Fibroblast of the aortic adventitia (primary cell): ENCODE results near the gene SLC9B1. TPM values are rescaled to one million over a fixed set of nuclear protein-coding genes. Genes with fewer than 3 reads are reported as not detected.
"Not testable (repeated sequence)": the region's sequence is repeated elsewhere in the genome, so short reads cannot be mapped to it uniquely, and the experiment has no call there.

Experiments
- DNase-seq: peaks from one replicate; pipeline ENCODE4 v3.0.0-alpha.2; 2010; ENCODE audit warnings: low read depth
- H3K4me3 ChIP-seq: 2 replicates; pipeline ENCODE4 v1.5.1; 2011; ENCODE audit warnings: low read depth, mild to moderate bottlenecking, control low read depth, low read length, moderate library complexity
- total RNA-seq: library from RNA; depleted of rRNA; stranded (reverse); fragments of >200 nt; gene quantifications from 2 replicates; pipeline ENCODE4 v1.2.3, GENCODE V29; 2012; ENCODE audit warnings: low replicate concordance
- TF ChIP-seq, protein P1 (sequence below): IDR thresholded peaks from 2 replicates; pipeline ENCODE4 v1.5.1; 2011; ENCODE audit warnings: mild to moderate bottlenecking, low read length, control low read depth, inconsistent platforms; ENCODE audit not compliant: insufficient read depth

The SLC9B1 gene
- total RNA-seq, 1 donor = 1.2 TPM

DNA sequence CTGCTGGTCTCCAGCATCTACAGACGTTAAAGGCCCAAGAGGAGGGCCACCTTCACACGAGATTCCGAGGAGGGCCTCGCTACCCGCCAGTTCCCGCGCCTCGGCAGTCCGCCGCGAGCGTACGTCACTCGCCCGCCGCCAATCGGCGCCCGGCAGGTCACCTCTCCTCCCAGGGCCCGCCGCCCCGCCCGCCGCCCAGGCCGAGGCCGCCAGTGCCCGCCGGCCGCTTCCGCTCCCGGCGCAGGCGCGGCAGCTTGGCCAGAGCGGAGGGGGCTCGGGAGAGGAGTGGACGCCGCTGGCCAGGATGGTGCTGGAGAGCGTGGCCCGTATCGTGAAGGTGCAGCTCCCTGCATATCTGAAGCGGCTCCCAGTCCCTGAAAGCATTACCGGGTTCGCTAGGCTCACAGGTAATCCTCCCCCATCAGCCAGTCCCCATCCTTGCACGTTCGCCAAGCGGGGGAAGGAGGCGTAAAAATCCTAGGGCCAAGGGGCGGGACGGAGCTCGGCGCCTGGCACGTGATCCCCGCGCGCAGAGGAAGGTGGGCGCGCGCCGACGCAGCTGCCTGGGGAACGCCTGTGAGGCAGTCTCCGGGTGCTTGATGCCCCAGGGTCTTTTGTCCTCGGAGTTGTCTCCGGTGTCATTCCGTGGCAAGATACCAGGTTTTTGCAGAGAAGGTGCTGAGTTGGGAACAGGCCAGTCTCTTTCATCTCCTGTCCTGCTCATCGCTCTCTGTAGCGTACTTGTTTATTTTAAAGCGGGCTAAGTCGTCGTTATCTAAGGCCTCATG is 150.5 kb downstream of the SLC9B1 start, which contains the start of gene CISD2:
TSS of gene CISD2 (plus strand) at position 212 of the 788 bp plus-strand sequence. CDS start at position 305, 93 bp downstream.
- TF ChIP-seq, protein P1, sequence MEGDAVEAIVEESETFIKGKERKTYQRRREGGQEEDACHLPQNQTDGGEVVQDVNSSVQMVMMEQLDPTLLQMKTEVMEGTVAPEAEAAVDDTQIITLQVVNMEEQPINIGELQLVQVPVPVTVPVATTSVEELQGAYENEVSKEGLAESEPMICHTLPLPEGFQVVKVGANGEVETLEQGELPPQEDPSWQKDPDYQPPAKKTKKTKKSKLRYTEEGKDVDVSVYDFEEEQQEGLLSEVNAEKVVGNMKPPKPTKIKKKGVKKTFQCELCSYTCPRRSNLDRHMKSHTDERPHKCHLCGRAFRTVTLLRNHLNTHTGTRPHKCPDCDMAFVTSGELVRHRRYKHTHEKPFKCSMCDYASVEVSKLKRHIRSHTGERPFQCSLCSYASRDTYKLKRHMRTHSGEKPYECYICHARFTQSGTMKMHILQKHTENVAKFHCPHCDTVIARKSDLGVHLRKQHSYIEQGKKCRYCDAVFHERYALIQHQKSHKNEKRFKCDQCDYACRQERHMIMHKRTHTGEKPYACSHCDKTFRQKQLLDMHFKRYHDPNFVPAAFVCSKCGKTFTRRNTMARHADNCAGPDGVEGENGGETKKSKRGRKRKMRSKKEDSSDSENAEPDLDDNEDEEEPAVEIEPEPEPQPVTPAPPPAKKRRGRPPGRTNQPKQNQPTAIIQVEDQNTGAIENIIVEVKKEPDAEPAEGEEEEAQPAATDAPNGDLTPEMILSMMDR = no peak
- peak; percentile 89 for DNase-seq
- peak within 1 kb of the TSS; percentile 92 for H3K4me3 ChIP-seq

DNA sequence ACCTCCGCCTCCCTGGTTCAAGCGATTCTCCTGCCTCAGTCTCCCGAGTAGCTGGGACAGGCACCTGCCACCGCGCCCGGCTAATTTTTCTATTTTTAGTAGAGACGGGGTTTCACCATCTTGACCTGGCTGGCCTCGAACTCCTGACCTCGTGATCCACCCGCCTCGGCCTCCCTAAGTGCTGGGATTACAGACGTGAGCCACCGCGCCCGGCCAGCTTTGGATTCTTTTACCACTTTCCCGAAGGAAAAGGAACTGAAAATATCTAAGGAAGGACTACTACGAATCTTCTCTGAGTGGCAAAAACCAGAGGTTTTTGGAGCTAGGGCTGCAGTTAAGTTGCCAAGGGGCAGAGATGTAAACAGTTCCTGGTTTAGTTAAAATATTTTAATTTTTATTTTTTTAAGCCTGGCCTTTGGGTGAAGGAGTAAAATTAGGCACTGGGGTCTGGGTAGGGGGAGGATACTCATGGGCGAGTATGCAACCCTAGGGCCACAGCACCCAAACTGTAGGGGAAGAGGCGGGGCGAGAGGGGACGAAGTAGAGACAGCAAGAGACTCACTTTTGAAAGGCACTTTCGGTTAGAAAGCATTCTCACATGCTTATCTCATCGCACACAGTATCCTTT is 151.2 kb downstream of the SLC9B1 start:
- TF ChIP-seq, protein P1 = no peak
- no peak for DNase-seq
- H3K4me3 ChIP-seq = peak overlapping the region; percentile 92

DNA sequence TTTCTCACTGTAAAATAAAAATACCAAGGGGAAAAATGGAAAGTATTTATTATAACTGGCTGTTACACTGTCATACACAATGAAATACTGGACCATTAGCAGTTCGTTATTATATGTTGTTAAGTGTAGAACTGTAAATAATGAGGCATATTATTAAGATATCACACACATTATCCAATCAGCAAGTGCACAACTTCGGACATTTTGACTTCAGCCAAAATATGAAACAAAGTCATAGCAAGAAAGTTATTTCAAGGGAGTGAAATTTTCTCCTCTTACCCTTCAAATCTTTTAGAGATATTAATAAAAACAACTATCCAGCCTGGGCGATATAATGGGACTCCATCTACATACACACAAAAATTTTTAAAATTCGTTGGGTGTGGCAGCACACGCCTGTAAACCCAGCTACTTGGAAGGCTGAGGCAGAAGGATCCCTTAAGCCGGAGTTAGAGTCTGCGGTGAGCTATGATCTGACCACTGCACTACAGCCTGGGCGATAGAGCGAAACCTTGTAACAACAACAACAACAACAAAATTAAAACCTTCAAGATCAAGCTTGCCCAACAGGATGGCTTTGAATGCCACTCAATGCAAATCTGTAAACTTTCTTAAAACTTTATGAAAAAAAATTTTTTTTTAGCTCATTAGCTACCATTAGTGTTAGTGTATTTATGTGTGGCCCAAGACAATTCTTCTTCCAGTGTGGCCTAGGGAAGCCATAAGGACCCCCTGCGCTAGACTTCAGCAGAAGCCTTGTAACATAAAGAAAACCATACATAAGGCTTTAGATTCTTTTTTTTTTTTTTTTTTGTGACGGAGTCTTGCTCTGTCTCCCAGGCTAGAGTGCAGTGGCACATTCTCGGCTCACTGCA is 152.0 kb downstream of the SLC9B1 start:
- peak overlapping the region; percentile 92 for H3K4me3 ChIP-seq
- no peak for DNase-seq
- TF ChIP-seq, protein P1 = no peak

DNA sequence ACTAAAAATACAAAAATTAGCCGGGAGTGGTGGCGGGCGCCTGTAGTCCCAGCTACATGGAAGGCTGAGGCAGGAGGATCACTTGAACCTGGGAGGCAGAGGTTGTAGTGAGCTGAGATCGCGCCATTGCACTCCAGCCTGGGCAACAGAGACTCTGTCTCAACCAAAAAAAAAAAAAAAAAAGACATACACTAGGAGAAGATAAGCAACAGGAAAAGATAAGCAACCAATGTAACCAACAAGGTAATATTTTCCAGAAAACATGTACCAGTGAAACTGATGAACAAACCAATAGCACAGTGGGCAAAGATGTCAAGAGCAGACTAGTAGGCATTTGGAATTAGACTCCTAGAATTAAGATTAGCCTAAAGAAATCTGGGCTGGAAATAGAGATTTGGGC is 154.2 kb downstream of the SLC9B1 start:
- not testable (repeated sequence) for DNase-seq, H3K4me3 ChIP-seq

DNA sequence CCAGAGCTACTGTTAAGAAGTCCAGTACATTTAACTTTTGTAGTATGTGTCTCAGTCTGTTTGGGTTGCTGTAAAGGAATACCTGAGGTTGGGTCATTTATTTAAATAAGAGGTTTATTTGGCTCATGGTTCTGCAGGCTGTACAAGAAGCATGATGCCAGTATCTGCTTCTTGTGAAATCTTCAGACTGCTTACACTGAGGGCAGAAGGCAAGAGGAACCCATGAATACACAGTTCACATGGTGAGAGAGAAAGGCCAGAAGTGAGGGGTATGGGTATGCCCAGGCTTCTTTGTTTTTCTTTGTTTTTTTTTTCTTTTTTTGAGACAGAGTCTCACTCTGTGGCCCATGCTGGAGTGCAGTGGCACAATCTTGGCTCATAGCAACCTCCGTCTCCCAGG is 156.8 kb downstream of the SLC9B1 start:
- TF ChIP-seq, protein P1 = no peak
- no peak overlapping the region for H3K4me3 ChIP-seq
- no peak for DNase-seq

DNA sequence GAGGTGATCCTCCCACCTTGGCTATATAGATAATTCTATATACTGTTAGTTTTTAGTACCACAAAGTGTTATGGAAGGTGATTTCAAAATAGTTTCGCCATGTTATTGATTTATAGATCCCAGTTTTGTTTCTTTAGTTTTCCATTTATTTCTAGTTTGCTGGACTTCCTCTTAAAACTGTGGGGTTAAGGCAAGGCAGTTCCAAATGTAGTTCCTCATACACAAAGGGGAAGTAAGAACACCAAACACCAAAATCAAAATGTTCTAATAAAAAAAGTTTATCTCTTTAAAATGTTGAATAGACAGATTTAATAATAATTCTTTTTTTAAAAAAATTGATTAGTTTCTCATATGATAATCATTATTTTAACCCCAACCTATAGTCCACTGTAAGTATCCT is 157.5 kb downstream of the SLC9B1 start:
- TF ChIP-seq, protein P1 = no peak
- DNase-seq = no peak
- no peak overlapping the region for H3K4me3 ChIP-seq
